Gastrocnemius medialis (tissue), 4 donors: Measurements from ENCODE around the gene MT1E.

Experiments
- POLR2A ChIP-seq, 2 donors: fragments of 450-650 bp; IDR thresholded peaks; one replicate each; pipeline ENCODE4 v1.6.1; 2017; ENCODE audit warnings: antibody characterized with exemption in 2 of 2, mild to moderate bottlenecking in 2 of 2, moderate library complexity in 2 of 2
- TF ChIP-seq, protein P1 (sequence below), 5 experiments: fragments of 450-650 bp in 3 of 5; fragments of 200-600 bp in 2 of 5; sonication (generic) in 2 of 5; IDR thresholded peaks in 4 of 5; conservative IDR thresholded peaks in 1 of 5; 1 replicate in 4 of 5; 2 replicates in 1 of 5; pipeline ENCODE4 v1.5.1; 2016 to 2019; ENCODE audit warnings: antibody characterized with exemption in 5 of 5, mild to moderate bottlenecking in 3 of 5, moderate library complexity in 3 of 5

DNA sequence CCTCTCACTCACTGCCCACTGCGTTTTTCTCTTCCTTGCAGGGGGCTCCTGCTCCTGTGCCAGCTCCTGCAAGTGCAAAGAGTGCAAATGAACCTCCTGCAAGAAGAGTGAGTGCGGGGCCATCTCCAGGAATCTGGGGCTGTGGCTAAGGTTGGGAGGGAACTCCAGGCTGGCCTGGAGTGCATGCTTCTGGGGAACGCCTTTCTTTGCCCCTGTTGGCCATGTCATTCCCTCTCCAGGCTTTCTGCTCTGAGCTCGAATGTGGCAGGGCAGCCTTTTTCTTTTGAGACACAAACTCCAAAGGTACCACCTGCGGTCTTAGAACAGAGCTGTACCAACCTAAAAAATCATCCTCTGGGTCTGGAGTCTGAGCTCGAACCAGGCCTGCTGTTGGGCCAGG lies 7.4 kb upstream of the MT1E start:
- TF ChIP-seq, protein P1, sequence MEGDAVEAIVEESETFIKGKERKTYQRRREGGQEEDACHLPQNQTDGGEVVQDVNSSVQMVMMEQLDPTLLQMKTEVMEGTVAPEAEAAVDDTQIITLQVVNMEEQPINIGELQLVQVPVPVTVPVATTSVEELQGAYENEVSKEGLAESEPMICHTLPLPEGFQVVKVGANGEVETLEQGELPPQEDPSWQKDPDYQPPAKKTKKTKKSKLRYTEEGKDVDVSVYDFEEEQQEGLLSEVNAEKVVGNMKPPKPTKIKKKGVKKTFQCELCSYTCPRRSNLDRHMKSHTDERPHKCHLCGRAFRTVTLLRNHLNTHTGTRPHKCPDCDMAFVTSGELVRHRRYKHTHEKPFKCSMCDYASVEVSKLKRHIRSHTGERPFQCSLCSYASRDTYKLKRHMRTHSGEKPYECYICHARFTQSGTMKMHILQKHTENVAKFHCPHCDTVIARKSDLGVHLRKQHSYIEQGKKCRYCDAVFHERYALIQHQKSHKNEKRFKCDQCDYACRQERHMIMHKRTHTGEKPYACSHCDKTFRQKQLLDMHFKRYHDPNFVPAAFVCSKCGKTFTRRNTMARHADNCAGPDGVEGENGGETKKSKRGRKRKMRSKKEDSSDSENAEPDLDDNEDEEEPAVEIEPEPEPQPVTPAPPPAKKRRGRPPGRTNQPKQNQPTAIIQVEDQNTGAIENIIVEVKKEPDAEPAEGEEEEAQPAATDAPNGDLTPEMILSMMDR (IDR thresholded peaks at IDR 0.05 in 4 of 5, conservative IDR thresholded peaks at IDR 0.05 in 1 of 5): no peak
- TF ChIP-seq POLR2A (IDR thresholded peaks at IDR 0.05): no peak
